H9 (cell line): ENCODE data around the gene IL12RB2. TPM values are rescaled to one million over a fixed set of nuclear protein-coding genes. Genes with fewer than 3 reads are reported as not detected.

ENCODE experiments used
- DNase-seq: peaks from one replicate; pipeline ENCODE4 v3.0.0-alpha.2; 2017
- H2AFZ ChIP-seq: one replicate; pipeline ENCODE4 v1.6.1; 2013; ENCODE audit warnings: mild to moderate bottlenecking, low read length, control low read depth, moderate library complexity
- H2AK5ac ChIP-seq: 2 replicates; pipeline ENCODE4 v1.6.1; 2013; ENCODE audit warnings: low read length, control low read depth, mixed read lengths; ENCODE audit not compliant: insufficient read length
- H2BK120ac ChIP-seq: one replicate; pipeline ENCODE4 v1.6.1; 2013; ENCODE audit warnings: low read depth, mild to moderate bottlenecking, low read length, control low read depth, inconsistent platforms; ENCODE audit not compliant: poor library complexity, severe bottlenecking
- H2BK12ac ChIP-seq: 2 replicates; pipeline ENCODE4 v1.6.1; 2013; ENCODE audit warnings: low read length, control low read depth, mixed read lengths, low read depth; ENCODE audit not compliant: insufficient read length
- H2BK15ac ChIP-seq: 2 replicates; pipeline ENCODE4 v1.6.1; 2013; ENCODE audit warnings: low read depth, low read length, control low read depth
- H2BK20ac ChIP-seq: one replicate; pipeline ENCODE4 v1.6.1; 2013; ENCODE audit warnings: low read depth, mild to moderate bottlenecking, low read length, control low read depth, inconsistent platforms; ENCODE audit not compliant: poor library complexity, severe bottlenecking
- H2BK5ac ChIP-seq: 2 replicates; pipeline ENCODE4 v1.6.1; 2013; ENCODE audit warnings: low read length, control low read depth, mixed read lengths; ENCODE audit not compliant: insufficient read length
- H3K14ac ChIP-seq: 2 replicates; pipeline ENCODE4 v1.6.1; 2013; ENCODE audit warnings: low read length, control low read depth; ENCODE audit not compliant: insufficient read depth
- H3K18ac ChIP-seq: 2 replicates; pipeline ENCODE4 v1.6.1; 2013; ENCODE audit warnings: low read depth, mild to moderate bottlenecking, mixed read lengths, low read length, control low read depth; ENCODE audit not compliant: insufficient read length
- H3K23ac ChIP-seq: 2 replicates; pipeline ENCODE4 v1.6.1; 2013; ENCODE audit warnings: low read length, control low read depth, mixed read lengths, low read depth; ENCODE audit not compliant: insufficient read length
- H3K23me2 ChIP-seq: 2 replicates; pipeline ENCODE4 v1.6.1; 2013; ENCODE audit warnings: low read depth, mild to moderate bottlenecking, mixed read lengths, low read length, control low read depth; ENCODE audit not compliant: insufficient read length, poor library complexity, severe bottlenecking
- H3K27ac ChIP-seq: 2 replicates; pipeline ENCODE4 v1.5.1; 2013; ENCODE audit warnings: low read length, control low read depth, mixed read lengths, low read depth; ENCODE audit not compliant: insufficient read length
- H3K27me3 ChIP-seq: 2 replicates; pipeline ENCODE4 v1.6.1; 2013; ENCODE audit warnings: low read length, control low read depth, inconsistent platforms; ENCODE audit not compliant: insufficient read depth
- H3K4ac ChIP-seq: 2 replicates; pipeline ENCODE4 v1.6.1; 2013; ENCODE audit warnings: low read depth, mild to moderate bottlenecking, control low read depth, inconsistent platforms, low read length, moderate library complexity
- H3K4me1 ChIP-seq: 2 replicates; pipeline ENCODE4 v1.6.1; 2013; ENCODE audit warnings: low read length, control low read depth, inconsistent platforms; ENCODE audit not compliant: insufficient read depth
- H3K4me2 ChIP-seq: 2 replicates; pipeline ENCODE4 v1.6.1; 2013; ENCODE audit warnings: low read length, control low read depth, mixed read lengths; ENCODE audit not compliant: insufficient read length, insufficient read depth
- H3K56ac ChIP-seq: 2 replicates; pipeline ENCODE4 v1.6.1; 2013; ENCODE audit warnings: low read depth, mild to moderate bottlenecking, mixed read lengths, low read length, control low read depth; ENCODE audit not compliant: insufficient read length
- H3K79me1 ChIP-seq: 2 replicates; pipeline ENCODE4 v1.6.1; 2013; ENCODE audit warnings: low read depth, mild to moderate bottlenecking, moderate library complexity, low read length, control low read depth, inconsistent platforms; ENCODE audit not compliant: insufficient read depth, poor library complexity, severe bottlenecking
- H3K79me2 ChIP-seq: 2 replicates; pipeline ENCODE4 v1.6.1; 2013; ENCODE audit warnings: low read length, control low read depth, inconsistent platforms; ENCODE audit not compliant: insufficient read depth
- H3K9ac ChIP-seq: 2 replicates; pipeline ENCODE4 v1.6.1; 2013; ENCODE audit warnings: low read length, control low read depth, mixed read lengths; ENCODE audit not compliant: insufficient read length; ENCODE audit errors: extremely low read depth
- H3K9me3 ChIP-seq: one replicate; pipeline ENCODE4 v1.6.1; 2013; ENCODE audit warnings: low read depth, low read length, inconsistent platforms; ENCODE audit not compliant: control insufficient read depth
- H3T11ph ChIP-seq: one replicate; pipeline ENCODE4 v1.6.1; 2013; ENCODE audit warnings: mild to moderate bottlenecking, low read length, control low read depth, inconsistent platforms
- H4K20me1 ChIP-seq: one replicate; pipeline ENCODE4 v1.6.1; 2013; ENCODE audit not compliant: control insufficient read depth, insufficient read length, insufficient read depth
- H4K5ac ChIP-seq: 2 replicates; pipeline ENCODE4 v1.6.1; 2013; ENCODE audit warnings: low read depth, mild to moderate bottlenecking, mixed read lengths, low read length, control low read depth; ENCODE audit not compliant: insufficient read length
- H4K8ac ChIP-seq: replicated peaks from 2 replicates; pipeline ENCODE4 v1.6.1; 2013; ENCODE audit warnings: low read length, control low read depth, mixed read lengths, low read depth; ENCODE audit not compliant: insufficient read length
- H4K91ac ChIP-seq: 2 replicates; pipeline ENCODE4 v1.6.1; 2013; ENCODE audit warnings: low read depth, mild to moderate bottlenecking, moderate library complexity, mixed read lengths, low read length, control low read depth; ENCODE audit not compliant: insufficient read length
- H3K27ac Mint-ChIP-seq, 3 experiments: 2 replicates in 2 of 3; 3 replicates in 1 of 3; pipeline ENCODE4 v1.8.0; 2020 to 2021; ENCODE audit warnings: mixed read lengths in 3 of 3, mild to moderate bottlenecking in 1 of 3, moderate library complexity in 1 of 3
- H3K27me3 Mint-ChIP-seq: 2 replicates; pipeline ENCODE4 v1.8.0; 2021; ENCODE audit warnings: low read depth, mild to moderate bottlenecking, moderate library complexity, mixed read lengths
- H3K36me3 Mint-ChIP-seq, 3 experiments: 2 replicates in 2 of 3; 3 replicates in 1 of 3; pipeline ENCODE4 v1.8.0; 2020 to 2021; ENCODE audit warnings: low read depth in 3 of 3, mixed read lengths in 3 of 3; ENCODE audit not compliant: insufficient read depth in 1 of 3
- H3K4me1 Mint-ChIP-seq, 2 experiments: 2 replicates each; pipeline ENCODE4 v1.8.0; 2020; ENCODE audit warnings: mixed read lengths in 2 of 2
- H3K4me3 Mint-ChIP-seq, 2 experiments: 2 replicates in 1 of 2; 3 replicates in 1 of 2; pipeline ENCODE4 v1.8.0; 2020 to 2021; ENCODE audit warnings: mild to moderate bottlenecking in 2 of 2, mixed read lengths in 2 of 2, moderate library complexity in 1 of 2
- H3K9me3 Mint-ChIP-seq, 2 experiments: 2 replicates in 1 of 2; 3 replicates in 1 of 2; pipeline ENCODE4 v1.8.0; 2020; ENCODE audit warnings: mild to moderate bottlenecking in 2 of 2, mixed read lengths in 2 of 2, moderate library complexity in 1 of 2
- WGBS: extraction: QIAGEN DNeasy Blood & Tissue Kit; methylation state at CpG from one replicate; pipeline ENCODE4 v1.1.7; 2013; ENCODE audit warnings: missing lambda C conversion rate, low lambda C conversion rate, mixed read lengths; ENCODE audit not compliant: insufficient read length; ENCODE audit errors: extremely low coverage; 5-methylcytosine and 5-hydroxymethylcytosine counted together
- total RNA-seq: library from RNA; stranded (reverse); gene quantifications from 2 replicates; pipeline ENCODE4 v1.2.1, GENCODE V29; 2021
- TF ChIP-seq, protein P1 (sequence below): fragments of 200-600 bp; sonication (generic); conservative IDR thresholded peaks from 3 replicates; pipeline ENCODE4 v1.8.0; 2021; ENCODE audit warnings: antibody characterized with exemption, mild to moderate bottlenecking

IL12RB2 gene
- total RNA-seq, 1 experiment from 2014 or later = 0.77 TPM

DNA sequence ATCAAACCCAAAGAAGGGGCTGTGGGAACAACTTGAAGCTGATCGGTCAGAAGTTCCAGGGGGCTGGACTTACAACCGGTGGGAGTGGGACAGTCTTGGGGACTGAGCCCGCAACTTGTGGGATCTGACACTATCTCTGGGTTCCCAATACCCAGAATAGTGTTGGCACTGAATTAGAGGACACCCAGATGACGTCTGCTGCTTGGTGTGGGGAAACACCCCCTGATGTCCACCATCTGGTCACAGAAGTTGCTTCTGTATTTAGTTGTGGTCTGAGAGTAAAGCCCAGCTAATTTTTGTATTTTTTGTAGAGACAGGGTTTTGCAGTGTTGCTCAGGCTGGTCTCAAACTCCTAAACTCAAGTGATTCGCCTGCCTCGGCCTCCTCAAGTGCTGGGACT lies 93.8 kb downstream of the IL12RB2 start:
- H3K23me2 ChIP-seq = no peaks in the 10 kb centered on the region
- H2BK5ac ChIP-seq = no peak overlapping the region
- H2AFZ ChIP-seq = no peak overlapping the region
- H3K4me2 ChIP-seq = no peak overlapping the region
- no peak overlapping the region for H3K27ac ChIP-seq
- no peak overlapping the region for H2BK12ac ChIP-seq
- no peak overlapping the region for H4K5ac ChIP-seq
- no peak overlapping the region for H4K91ac ChIP-seq
- H2BK20ac ChIP-seq = no peak overlapping the region
- H3K4me3 Mint-ChIP-seq = no peak overlapping the region
- H3K4me1 Mint-ChIP-seq = peaks cover 29 to 34% of the 10 kb centered on the region in 2 experiments
- no peak overlapping the region for H3K14ac ChIP-seq
- DNase-seq = no peak
- H3K79me2 ChIP-seq = no peaks in the 10 kb centered on the region
- no peak overlapping the region for H3K56ac ChIP-seq
- H3K36me3 Mint-ChIP-seq = peaks cover 11 to 19% (median 14%) of the 10 kb centered on the region in 3 experiments
- no peaks in the 10 kb centered on the region for H4K20me1 ChIP-seq
- no peak overlapping the region for H3T11ph ChIP-seq
- H2BK120ac ChIP-seq = no peak overlapping the region
- H3K18ac ChIP-seq = no peak overlapping the region
- H3K9ac ChIP-seq = no peak overlapping the region
- H2BK15ac ChIP-seq = no peak overlapping the region
- no peaks in the 10 kb centered on the region for H3K79me1 ChIP-seq
- H3K23ac ChIP-seq = no peak overlapping the region
- H4K8ac ChIP-seq = no peak overlapping the region
- no peaks in the 10 kb centered on the region for H3K9me3 ChIP-seq
- H2AK5ac ChIP-seq = no peak overlapping the region
- no peaks in the 10 kb centered on the region for H3K27me3 Mint-ChIP-seq
- H3K27me3 ChIP-seq = no peaks in the 10 kb centered on the region
- no peaks in the 10 kb centered on the region; a peak in 1 of 5 replicates for H3K9me3 Mint-ChIP-seq
- no peak overlapping the region for H3K4ac ChIP-seq
- TF ChIP-seq, protein P1, sequence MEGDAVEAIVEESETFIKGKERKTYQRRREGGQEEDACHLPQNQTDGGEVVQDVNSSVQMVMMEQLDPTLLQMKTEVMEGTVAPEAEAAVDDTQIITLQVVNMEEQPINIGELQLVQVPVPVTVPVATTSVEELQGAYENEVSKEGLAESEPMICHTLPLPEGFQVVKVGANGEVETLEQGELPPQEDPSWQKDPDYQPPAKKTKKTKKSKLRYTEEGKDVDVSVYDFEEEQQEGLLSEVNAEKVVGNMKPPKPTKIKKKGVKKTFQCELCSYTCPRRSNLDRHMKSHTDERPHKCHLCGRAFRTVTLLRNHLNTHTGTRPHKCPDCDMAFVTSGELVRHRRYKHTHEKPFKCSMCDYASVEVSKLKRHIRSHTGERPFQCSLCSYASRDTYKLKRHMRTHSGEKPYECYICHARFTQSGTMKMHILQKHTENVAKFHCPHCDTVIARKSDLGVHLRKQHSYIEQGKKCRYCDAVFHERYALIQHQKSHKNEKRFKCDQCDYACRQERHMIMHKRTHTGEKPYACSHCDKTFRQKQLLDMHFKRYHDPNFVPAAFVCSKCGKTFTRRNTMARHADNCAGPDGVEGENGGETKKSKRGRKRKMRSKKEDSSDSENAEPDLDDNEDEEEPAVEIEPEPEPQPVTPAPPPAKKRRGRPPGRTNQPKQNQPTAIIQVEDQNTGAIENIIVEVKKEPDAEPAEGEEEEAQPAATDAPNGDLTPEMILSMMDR = no peak
- no CpG with 5 or more reads among the region's 6 CpGs for WGBS
- peaks cover 9% of the 10 kb centered on the region; the same call in 1 of the 2 replicates for H3K4me1 ChIP-seq
- no peak overlapping the region for H3K27ac Mint-ChIP-seq
